IPS-11a (cell line): Measurements from ENCODE around the gene PKD1L1.

Source experiments
- H3K4me3 ChIP-seq: one replicate; pipeline ENCODE4 v1.5.1; 2013; ENCODE audit warnings: low read depth, low read length, control low read depth

The PKD1L1 gene

DNA sequence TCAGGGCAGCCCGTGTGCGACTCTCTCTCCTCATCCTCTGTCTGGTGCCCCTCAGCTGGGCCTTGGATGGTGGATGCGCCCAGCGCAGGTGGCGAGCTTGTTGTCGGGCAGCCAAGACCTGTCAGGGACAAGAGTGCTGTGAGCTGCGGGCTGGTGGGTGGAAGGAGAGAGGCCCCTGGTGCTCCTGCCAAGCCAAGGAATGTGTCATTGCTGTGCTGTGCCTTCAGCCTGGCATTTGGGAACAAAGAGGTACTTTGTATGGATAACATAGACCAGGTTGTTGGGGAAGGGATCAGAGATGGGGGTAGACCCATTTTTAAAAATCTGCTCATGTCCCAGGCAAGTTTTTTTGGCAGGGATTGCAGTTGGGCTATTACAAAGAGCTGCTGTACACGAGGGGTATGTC is 120.9 kb downstream of the PKD1L1 start:
- no peak overlapping the region for H3K4me3 ChIP-seq

GRCh38 chr7:47826754-47827153 is 121.5 kb downstream of the PKD1L1 start:
- H3K4me3 ChIP-seq, result no peak overlapping the region

GRCh38 chr7:47819607-47819920 is 128.7 kb downstream of the PKD1L1 start:
- no peak overlapping the region for H3K4me3 ChIP-seq

- H3K4me3 ChIP-seq, result no peak overlapping the region
These were observed 129.3 kb downstream of the PKD1L1 start for GRCh38 chr7:47818796-47819606.

DNA sequence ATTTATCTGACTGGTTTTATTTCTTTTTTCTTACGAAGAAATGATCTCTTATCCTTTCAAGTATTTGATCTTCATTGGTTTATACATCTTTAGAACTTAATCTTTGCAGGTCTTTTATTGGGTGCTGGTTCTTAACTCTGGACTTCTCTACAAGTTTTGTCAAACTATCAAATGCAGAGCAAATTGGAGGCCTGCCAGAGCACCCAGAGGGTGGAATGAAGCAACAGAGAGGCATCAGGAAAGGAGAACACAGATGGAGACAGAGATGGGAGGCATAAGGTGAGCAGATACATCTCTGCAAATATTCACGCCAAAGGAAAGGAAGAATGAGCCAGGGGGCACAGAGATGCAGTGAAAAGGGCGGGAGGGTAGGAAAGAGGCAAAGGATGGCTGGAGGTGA is 130.3 kb downstream of the PKD1L1 start:
- no peak overlapping the region for H3K4me3 ChIP-seq

DNA sequence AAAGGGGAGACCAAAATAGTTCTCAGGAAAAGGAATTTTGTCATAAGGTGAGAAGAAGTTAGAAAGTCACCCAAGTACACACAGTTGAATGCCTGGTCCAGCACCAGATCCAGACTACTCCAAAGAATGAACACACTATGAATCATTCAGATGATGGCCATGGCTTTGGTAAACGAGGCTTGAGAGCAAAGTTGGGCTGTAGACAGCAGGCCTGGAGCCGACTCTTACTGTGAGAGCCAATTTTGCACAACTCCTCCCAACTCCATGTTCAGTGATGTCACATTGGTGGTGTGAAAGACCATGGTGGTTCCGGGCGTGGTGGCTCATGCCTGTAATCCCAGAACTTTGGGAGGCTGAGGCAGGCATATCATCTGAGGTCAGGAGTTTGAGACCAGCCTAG is 131.6 kb downstream of the PKD1L1 start:
- no peak overlapping the region for H3K4me3 ChIP-seq

- no peak overlapping the region for H3K4me3 ChIP-seq
These were observed 132.4 kb downstream of the PKD1L1 start for GRCh38 chr7:47815867-47816266.

DNA sequence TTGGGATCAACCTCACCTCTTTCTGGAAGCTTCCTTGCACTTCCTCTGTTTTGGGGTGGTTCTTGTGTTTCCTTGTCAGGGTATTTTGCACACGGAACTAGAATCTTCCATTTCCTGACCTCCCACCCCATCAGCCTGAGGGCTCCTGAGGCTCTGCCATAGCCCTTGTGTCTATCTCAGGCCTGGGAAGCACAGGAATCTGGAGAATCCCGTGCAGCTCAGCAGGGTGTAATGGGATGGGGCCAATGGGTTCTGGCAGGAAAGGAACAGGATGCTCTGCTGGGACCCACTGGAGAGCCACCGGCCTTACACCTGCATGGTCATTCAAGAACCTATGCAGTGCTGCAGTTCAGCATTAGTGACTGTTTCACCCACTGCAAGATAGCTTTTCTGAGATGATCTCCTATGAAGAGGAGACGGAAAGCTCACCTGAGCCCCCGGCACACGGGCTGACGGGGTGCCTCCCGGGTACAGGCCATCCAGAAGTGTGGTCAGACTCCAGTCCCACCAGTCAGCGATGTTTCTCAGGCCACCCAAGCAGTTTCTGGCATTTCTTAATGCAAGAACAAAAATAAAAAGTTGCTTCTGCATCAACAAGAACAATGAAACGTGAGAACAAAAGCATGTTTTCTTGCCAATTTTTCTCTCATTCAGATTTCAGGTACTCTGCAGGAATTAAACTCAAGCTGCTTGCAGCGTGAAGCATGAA is 133.2 kb downstream of the PKD1L1 start:
- H3K4me3 ChIP-seq, result no peak overlapping the region

DNA sequence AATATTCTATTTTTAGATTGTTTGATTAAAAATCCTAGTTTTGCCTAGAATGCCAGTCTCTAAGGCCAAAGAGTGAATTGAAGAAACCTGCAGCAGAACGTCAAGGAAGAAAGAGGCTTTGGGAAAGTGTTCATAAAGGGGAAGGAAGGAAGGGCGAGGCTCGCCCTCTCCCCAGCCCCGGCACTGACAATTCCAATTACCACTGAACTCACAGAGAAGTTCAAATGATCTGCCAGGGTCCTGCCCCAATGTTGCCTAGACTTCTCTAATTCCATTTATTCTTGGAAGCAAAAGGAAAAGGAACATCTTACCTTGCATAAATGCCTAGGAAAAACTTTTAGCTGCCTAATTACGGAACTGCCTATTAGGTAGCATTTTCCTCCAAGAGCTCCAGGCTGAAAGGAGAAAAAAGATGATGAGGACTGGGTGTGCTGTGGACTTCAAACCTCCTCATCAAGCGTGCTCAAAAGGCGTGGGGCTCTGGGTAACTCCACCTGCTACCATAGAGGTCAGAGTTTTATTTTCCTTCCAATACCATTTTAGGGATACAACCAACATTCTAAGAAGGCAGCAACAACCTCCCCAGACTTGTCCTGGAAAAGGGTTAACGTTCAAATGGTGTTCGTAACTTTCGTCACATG is 134.5 kb downstream of the PKD1L1 start:
- no peak overlapping the region for H3K4me3 ChIP-seq

DNA sequence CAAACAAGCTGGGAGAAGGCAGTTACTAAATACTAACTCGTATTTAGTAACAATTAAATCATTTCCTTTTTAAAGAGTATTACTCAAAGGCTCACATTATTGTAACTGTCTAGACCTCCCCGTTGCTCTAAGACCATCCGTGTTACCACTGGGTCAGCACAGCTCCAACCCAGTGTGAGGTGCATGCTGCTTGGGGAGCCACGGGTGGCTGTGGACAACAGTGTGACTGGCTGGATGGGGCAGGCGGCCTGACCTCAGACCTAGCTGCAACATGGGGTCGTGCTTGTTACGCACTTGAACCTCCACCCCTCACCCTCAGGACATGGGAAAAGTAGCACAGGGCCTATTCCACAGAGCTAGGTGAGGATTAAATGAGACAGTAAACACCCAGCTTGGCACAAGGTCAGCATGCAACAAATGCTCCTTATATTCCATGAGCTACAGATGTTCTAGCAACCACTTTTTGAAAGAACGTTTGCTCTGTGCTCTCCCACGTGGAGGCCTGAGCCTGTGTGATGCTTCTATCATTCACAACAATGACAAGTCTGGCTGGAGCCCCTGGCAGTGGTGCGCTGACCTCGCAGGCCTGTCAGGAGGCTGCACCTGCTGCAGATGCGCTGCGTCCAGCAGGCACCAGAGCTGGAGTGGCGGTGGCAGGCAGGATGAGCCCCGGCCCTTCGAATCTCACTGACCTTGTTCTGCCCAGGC is 135.7 kb downstream of the PKD1L1 start:
- no peak overlapping the region for H3K4me3 ChIP-seq

DNA sequence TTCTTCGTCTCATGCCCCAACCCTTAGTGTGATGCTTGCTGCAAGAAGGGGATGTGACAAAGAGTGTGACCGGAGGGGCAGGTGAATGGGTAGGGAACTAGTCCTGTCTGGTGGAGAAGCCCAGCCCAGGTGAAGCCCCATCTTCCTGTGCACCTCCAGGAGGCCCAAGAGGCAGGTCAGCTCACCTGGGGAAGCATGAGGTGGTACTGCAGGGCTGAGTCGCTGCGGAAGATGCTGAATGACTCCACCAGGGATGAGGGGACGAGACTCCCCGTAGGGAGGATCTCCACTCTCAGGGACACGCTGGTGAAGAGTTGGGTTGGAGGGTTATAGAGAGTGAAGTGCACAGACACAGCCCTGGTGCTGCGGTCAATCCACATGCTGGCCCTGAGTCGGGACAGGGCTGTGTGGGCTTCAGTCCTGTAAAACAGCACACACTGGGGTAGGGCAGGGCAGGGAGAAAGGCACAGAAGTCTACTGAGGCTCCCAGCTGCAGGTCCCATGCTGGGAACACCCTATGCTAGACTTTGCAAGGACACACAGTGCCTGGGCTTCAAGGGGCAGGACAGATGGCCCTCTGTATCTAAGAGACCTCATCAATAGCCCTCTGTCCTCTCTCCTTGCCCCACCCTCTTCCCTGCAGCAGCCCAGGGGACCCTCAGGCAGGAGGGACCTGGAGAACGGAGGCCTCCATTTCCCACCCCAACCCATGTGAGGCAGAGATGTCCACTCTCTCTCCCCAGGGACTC is 136.5 kb downstream of the PKD1L1 start:
- no peak overlapping the region for H3K4me3 ChIP-seq

GRCh38 chr7:47809387-47809786 is 138.9 kb downstream of the PKD1L1 start:
- H3K4me3 ChIP-seq, result no peak overlapping the region

GRCh38 chr7:47808321-47808720 is 139.9 kb downstream of the PKD1L1 start:
- H3K4me3 ChIP-seq, result no peak overlapping the region

- no peak overlapping the region for H3K4me3 ChIP-seq
These were observed 140.5 kb downstream of the PKD1L1 start for GRCh38 chr7:47807756-47808155.

GRCh38 chr7:47807126-47807525 is 141.1 kb downstream of the PKD1L1 start:
- no peak overlapping the region for H3K4me3 ChIP-seq

- no peak overlapping the region for H3K4me3 ChIP-seq
These were observed 141.6 kb downstream of the PKD1L1 start for GRCh38 chr7:47806701-47807103.

- H3K4me3 ChIP-seq, result no peak overlapping the region
These were observed 143.3 kb downstream of the PKD1L1 start for GRCh38 chr7:47804767-47805545.

- no peak overlapping the region for H3K4me3 ChIP-seq
These were observed 144.4 kb downstream of the PKD1L1 start for GRCh38 chr7:47803846-47804245.

- H3K4me3 ChIP-seq, result no peak overlapping the region
These were observed 145.2 kb downstream of the PKD1L1 start for GRCh38 chr7:47803025-47803424.

- no peak overlapping the region for H3K4me3 ChIP-seq
These were observed 146.8 kb downstream of the PKD1L1 start for GRCh38 chr7:47801423-47801822.
